GM18870 (cell line): ENCODE results near the gene RITA1.

Experiments used
- ATAC-seq: cut with Tn5 transposase; IDR thresholded peaks from one replicate; pipeline ENCODE4 v1.9.1; 2021; ENCODE audit warnings: moderate library complexity; ENCODE audit not compliant: unreplicated experiment

RITA1 gene

GRCh38 chr12:113227686-113228391 is 42.3 kb downstream of the RITA1 start:
- ATAC-seq: no peak

- ATAC-seq: no peak
Observed at GRCh38 chr12:113228394-113229028, 43.0 kb downstream of the RITA1 start.

- no peak for ATAC-seq
Observed at GRCh38 chr12:113230315-113231234, 45.1 kb downstream of the RITA1 start.

- no peak for ATAC-seq
Observed at GRCh38 chr12:113231235-113232088, 45.9 kb downstream of the RITA1 start.

GRCh38 chr12:113232089-113232839 is 46.7 kb downstream of the RITA1 start:
- no peak for ATAC-seq

GRCh38 chr12:113232840-113233585 is 47.5 kb downstream of the RITA1 start:
- ATAC-seq: peak; percentile 46

GRCh38 chr12:113233967-113234366 is 48.4 kb downstream of the RITA1 start:
- ATAC-seq: no peak

- ATAC-seq: no peak
Observed at GRCh38 chr12:113234483-113234882, 49.0 kb downstream of the RITA1 start.

- no peak for ATAC-seq
Observed at GRCh38 chr12:113235976-113236375, 50.5 kb downstream of the RITA1 start.

- ATAC-seq: no peak
Observed at GRCh38 chr12:113236539-113237399, 51.2 kb downstream of the RITA1 start.

- no peak for ATAC-seq
Observed at GRCh38 chr12:113237748-113238147, 52.2 kb downstream of the RITA1 start.

- no peak for ATAC-seq
Observed at GRCh38 chr12:113238309-113238708, 52.8 kb downstream of the RITA1 start.

- ATAC-seq: no peak
Observed at GRCh38 chr12:113239288-113239771, 53.8 kb downstream of the RITA1 start.

- ATAC-seq: no peak
Observed at GRCh38 chr12:113239811-113240331, 54.4 kb downstream of the RITA1 start.

- no peak for ATAC-seq
Observed at GRCh38 chr12:113240395-113240794, 54.9 kb downstream of the RITA1 start.

GRCh38 chr12:113241191-113242025 is 55.9 kb downstream of the RITA1 start:
- no peak for ATAC-seq
